Ramos (cell line): ENCODE data around the gene CRKL.

Experiments
- in situ Hi-C: fragments of 300-500 bp; cut with MboI; formaldehyde crosslinking; loops from one replicate; pipeline ENCODE4 v1.14.3; 2022; ENCODE audit warnings: low sequenced_read_pairs; ENCODE audit not compliant: unreplicated experiment

CRKL gene

DNA sequence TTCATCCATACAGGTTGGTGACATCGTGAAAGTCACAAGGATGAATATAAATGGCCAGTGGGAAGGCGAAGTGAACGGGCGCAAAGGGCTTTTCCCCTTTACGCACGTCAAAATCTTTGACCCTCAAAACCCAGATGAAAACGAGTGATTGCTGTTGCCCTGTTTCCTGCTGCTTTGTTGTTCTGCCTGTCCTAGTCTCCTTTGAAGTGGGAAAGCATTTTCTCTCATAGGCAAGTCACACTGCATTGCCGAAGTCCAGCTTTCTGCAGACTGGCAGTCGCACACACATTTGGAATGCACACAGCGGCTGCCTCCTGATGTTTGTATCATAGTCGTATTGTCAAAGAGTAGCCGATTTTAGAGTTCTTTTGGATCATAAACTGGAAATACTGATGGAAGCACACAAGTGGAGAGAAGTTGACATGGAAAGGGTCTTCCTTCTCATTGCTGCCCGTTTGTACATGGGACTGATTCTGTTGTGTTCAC lies 32.5 kb downstream of the CRKL start:
- in situ Hi-C loops: no loop called here

DNA sequence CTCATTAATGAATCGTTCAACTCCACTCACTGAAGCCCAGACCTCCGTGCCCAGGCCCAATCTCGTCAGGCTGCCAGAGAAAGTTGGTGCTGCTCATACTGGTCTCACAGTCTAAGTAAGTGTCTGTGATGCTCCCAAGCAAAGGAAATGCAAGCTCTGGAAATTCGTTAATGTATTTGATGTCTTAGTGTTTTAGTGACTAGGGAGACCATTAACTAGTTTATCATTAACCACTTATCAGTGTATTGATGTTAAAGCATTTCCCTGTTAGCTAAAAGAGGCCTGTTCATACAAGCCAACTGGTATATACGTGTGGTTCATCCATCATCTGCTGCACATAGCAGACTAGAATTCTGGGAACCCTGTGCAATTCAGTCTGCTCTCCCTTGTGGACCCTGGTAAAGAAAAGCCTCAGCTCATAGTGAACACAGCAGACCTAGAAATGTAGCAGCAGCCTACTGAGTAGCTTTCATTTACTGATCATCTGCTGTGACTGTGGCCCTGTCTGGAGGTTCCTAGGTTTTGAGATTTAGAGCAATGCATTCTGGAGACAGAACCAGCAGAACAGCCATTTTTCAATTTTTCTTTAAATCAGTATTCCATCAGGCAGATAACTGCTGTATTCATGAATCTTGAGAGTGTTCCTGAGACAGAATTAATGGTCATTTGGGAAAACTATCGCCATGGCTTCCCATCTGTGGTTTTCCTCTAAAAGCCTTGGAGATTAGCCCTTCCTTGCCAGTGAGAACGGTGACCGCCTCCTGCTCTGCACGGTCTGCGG lies 34.1 kb downstream of the CRKL start:
- in situ Hi-C loops: no loop called here

DNA sequence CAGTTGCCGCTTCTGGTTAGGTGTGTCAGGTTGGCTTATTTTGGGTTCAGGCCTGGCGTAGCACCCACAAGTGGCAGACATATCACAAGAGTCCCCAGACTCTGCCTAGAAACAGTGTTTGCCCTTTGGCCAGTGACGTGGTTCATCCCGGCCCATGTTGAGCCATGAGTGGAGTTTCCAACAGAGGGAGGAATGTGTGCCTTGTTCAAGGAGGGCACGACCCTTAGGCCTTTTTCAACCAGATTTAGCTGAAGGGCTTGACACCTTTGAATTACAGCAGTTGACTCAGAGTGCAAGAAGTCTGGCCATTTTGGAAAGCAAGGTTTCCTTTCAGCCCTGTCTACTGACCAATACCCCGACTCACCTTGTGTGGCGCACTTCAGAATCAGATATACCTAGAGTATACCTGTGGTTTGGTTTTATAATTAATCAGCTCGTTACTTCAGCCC lies 34.7 kb downstream of the CRKL start:
- in situ Hi-C loops: no loop called here

DNA sequence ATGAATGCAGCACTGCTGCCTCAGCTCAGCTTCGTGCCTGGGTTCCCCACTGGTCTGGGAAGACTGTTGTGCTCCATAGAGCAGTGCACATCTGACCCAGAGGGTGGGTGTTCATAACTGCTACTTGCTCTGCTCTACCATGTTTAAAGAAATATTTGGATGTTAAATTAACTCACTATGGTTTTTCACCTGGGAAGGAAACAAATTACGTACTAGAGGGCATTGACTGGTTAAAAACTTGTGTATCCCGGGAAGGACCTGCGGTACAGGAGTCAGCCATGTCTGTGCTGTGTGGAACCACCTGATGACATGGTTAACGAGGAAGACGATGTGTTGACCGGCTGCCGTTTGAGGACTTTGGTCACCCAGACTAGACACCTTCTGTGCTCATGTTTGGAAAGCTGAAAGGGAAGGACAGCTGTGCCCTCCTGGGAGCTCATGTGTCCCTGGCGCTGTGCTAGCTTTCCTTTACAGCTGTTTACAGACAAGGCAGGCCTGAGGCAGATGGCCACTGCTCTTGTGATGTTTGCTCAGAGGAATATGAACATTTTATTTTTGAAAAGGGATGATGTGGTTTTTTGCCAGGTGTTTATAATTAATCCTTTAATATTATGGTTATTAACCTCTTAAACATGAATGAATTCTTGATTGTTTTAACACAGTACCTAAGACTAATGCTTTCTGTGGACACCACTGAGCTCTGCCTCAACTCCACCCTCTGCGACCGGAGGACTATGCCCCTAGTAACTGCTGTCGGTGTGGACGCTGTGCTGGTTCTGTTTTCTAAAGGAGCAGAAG lies 35.5 kb downstream of the CRKL start:
- in situ Hi-C loops: no loop called here

DNA sequence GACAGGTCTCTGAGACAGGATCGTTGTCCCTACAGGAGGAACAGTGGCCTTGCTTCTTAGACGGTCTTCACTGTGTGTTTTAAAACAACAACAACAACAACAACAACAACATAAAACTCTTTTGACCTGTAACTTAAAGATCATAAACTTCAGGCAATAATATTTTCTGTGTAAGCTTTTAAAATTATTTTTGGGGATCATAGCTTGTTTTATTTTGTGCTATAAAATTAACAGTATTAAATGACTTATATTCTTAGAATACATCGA lies 36.1 kb downstream of the CRKL start:
- in situ Hi-C loops: no loop called here

DNA sequence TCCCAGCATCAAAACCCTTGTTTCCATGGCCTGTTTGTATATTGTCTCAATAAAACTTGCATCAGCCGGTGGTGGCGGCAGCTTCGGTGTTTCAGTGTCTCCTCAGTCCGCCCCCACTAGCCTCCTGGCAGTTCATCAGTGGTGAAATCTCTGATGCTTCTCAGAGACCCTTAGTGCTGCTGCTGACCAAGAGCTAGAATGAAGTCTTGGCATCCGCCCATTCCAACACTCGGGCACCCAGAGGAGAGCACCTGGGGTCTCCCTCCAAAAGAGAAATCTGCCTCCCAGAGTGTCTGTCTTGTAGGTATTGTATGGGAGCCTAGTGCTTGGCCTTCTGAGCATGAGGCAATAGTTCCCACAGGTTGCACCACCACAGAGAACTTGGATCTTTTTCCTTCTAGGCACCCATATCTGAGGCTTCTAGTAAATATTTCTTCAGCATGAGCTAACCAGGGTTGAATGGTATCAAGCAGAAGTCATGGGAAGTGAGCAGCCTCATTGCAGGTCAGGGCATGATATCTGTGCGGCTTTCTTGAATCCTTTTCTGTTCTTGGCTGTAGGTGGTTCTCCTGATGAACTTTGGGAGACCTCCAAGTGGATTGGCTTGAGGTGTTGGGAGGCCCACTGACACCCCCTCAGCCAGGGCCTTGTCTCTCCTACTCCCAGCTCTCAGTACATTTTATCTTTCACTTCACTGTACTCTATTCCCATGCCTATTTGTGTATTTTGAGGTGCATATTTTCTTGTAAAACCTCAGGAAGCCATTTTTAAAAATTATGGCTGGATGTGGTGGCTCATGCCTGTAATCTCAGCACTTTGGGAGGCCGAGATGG lies 36.7 kb downstream of the CRKL start:
- in situ Hi-C loops: no loop called here

DNA sequence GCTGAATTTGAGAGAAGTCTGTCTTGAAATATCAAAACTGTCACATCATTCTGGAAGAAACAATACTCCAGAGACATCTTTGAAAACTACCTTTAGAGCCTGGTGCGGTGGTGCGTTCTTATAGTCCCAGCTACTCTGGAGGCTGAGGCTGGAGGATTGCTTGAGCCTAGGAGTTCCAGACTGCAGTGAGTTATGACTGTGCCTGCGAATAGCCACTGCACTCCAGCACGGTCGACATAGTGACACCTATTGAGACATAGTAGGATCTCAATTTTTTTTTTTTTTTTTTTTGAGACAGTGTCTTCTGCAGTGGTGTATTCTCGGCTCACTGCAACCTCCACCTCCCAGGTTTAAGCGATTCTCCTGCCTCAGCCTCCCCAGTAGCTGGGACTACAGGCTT lies 38.3 kb downstream of the CRKL start:
- in situ Hi-C loops: no loop called here

DNA sequence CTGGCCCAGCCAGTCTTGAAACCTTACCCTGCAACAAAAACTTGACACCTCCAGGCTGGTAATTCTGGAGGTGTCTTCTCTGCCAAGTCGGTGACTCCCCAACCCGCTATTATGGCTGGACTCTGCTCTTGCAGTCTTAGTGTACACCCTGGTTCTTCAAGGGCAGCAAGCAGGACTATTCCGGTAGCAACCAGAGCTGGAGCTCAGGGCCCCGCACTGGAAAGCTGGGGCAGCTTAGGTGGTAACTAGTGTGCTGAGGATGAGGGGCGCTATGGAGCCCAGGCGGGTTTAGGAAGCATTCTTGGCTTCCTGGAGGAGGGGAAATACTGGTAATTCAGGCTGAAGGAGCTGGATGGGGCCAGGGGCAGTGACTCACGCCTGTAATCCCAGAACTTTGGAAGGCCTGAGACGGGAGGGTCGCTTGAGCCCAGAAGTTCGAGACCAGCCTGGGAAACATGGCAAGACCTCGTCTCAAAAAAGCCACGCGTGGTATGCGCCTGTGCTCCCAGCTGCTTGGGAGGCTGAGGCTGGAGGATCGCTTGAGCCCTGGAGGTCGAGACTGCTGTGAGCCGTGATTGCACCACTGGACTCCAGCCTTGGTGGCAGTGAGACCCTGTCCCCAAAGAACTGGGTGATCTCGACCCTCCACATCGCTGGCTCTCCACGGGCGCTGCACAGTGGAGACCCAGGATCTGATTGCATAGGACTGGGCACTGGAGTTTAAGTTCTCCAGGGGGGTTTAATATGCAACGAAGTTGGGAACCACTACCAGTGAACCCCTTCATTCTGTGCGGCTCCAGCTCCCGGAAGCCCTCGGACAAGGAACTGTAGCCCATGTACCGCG lies 39.3 kb downstream of the CRKL start:
- in situ Hi-C loops: no loop called here

DNA sequence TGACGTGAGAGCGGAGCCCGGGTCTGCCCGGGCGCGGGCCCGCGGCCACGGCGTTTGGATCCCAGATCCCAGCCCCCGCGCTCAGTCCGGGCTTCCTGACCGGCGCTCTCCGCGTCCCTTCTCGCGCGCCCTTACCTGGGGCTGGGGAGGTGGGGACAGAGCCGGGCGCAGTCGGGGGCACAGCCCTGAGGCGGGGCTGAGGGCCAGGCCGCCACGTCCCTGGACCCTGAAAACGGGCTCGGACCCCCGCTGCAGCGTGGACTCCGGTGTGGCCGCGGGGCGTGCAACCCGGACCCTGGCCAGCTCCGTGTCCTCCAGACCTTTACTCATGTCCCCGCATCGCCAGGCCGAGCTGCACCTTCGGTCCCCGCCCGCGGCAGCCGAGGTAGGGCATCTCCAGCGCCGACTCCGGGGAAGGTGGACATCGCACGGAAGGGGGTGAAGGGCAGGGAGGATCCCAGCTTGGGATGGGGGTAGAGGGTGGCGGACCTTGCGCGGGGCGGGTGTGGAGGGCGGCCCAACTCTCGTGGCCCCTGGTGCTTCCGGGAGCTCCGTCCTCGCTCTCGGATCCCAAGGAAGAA lies 40.0 kb downstream of the CRKL start:
- in situ Hi-C loops: no loop called here

DNA sequence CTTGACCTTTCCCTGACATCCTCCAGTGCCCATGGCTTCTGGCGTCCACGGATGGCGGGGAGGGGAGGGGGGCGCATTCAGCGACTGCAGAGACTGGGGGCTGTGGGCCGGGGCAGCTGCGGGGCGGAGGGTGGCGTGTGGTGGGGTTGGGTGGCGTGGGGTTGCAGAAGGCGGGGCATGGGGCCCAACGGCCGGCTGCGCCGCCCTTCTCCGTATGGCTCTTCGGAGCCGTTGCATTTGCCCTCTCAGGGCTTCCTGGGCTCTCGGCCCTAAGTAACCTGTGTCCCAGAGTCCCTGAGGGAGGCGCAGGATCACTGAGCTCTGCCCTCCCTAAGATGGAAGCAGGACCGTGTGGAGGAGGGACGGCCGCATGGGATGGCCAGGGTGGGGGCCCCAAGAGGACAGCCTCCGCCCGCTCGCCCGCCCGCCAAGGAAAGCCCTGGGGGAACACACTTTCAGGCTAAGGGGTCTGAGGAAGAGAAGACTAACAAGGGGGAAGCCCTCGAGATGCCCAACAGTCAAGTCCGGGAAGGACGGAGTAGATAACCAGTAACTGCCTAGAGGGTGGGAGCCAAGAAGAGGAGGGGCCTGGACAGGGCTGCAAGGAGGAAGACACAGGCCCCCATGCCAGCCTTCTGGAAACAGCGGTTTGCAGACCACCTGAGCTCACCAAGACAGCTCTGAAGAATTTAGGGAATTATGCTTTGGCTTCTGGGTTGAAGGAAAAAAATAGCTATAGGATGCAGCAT lies 40.6 kb downstream of the CRKL start:
- in situ Hi-C loops: no loop called here

DNA sequence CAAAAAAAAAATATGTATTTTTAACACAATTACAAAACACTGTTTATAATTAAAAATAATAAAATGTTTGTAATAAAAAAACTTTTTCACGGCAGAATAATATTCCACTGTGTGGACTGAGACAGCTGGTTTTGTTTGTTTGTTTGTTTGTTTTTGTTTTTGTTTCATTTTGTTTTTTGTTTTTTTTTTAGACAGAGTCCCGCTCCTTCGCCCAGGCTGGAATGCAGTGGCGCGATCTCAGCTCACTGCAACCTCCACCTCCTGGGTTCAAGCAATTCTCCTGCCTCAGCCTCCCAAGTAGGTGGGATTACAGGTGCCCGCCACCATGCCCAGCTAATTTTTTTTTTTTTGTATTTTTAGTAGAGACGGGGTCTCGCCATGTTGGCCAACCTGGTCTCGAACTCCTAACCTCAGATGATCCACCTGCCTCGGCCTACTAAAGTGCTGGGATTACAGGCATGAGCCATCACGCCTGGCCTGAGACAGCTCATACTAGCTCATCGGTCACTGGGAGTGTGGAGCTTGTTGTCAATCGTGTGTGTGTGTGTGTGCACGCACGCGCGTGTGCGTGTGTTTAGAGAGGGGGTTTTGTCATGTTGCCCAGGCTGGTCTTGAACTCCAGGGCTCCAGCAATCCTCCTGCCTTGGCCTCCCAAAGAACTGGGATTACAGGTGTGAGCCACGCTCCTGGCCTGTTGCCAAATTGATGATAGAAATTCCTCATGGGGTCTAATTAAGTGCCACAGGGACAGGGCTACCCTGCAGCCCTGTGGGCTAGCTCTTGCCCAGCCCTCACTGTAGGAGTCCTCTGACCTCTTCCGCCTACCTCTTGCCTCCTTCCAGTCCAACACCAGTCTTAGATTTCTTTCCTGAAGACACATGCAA lies 42.6 kb downstream of the CRKL start:
- in situ Hi-C loops: no loop called here

DNA sequence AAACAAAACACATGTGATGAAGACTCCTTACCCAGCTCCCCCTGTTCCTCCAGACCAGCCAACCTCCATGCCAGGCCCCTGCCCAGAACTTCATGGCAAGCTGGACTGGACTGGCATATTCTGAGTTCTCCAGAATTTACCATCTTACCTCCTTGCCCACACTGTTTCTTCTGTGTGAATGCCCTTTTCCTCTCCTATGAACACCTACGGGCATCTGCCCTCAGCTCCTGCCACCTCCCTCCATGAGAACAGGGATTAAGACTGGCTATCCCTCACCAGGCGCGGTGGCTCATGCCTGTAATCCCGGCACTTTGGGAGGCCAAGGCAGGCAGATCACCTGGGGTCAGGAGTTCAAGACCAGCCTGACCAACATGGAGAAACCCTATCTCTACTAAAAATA lies 43.4 kb downstream of the CRKL start:
- in situ Hi-C loops: no loop called here

DNA sequence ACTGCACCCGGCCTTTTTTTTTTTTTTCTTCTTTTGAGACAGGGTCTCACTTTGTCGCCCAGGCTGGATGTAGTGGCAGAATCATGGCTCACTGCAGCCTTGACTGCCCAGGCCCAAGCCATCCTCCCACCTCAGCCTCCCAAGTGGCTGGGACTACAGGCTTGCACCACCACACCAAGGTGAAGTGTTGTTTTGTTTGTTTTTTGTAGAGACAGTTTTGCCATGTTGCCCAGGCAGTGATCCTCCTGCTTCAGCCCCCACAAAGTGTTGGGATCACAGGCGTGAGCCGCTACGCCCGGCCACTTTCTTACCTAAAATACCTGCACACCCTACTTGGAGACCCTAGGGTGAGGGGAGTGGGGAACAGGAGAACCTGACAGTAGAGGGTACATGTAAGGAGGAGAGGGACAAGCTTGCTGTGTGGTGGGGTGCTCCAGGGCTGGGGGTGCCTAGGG lies 45.3 kb downstream of the CRKL start:
- in situ Hi-C loops: no loop called here

DNA sequence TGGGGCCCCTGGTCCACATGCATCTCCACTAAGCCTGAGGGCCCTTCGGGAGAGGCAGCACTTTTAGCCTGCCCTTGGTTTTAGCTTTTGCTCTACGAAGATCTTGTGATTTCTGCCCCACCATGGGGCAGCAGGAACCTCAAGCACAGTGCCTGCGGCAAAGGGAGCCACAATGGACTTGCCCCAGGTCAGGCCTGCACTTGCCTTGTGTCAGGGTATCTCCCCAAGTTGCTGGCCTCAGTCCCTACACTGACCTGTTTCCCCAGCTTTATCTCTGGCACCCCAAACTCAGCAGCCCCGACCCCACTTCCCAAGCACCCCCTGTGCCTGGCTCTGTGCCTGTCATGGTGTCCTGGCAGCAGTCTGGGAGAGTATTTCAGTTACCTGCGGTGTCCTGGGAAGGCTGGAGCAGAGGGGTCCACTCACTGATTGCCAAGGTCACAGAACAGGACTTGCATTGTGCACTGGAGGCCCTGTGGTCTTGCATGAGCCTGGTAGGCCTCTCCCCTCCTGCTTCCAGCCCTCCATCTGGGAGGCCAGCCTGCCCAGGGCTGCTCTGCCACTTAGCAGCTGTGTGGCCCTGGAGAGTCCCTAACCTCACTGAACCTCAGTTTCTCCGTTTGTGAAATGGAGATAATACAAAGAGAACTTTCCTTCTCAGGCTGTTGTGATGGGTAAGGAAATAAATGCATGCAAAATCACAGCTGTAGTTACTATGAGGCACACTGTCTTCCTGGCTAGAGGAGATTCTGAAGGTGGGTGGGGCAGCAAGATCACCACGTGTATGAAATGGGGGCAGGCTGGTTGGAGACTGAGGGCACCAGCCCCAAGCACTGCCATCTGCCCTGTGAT lies 46.2 kb downstream of the CRKL start:
- in situ Hi-C loops: no loop called here

DNA sequence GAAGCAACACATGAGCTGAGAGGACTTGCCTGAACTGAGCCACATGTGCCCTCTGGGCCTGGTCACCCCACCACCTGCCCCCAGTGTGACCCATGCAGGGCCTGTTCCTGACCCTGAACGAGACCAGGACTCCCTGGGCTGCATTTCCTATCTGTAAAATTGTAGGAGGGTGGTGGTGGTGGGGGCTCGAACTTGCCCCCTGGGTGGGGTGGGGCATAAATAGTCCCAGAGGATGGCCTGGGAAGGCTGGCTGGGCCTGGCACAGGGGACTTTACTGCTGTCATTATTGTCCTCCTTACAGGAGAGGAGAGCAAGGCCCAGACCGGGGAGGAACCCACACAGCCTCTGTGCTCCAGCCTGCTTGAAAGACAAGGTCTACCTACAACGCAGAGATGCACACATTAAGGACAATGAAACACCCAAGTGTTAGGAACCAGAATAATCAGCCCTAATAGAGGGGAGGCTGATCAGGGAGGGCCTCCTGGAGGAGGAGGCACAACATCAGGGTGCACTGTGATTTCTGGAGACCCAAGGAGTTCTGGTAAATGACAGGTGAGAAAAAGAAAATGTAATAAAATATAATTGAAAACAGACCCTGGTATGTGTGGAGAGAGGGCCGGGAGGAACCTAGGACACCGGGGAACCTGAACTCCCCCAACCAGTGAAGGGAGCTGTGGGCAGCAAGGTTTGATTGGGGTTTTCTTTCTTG lies 47.0 kb downstream of the CRKL start:
- in situ Hi-C loops: no loop called here

DNA sequence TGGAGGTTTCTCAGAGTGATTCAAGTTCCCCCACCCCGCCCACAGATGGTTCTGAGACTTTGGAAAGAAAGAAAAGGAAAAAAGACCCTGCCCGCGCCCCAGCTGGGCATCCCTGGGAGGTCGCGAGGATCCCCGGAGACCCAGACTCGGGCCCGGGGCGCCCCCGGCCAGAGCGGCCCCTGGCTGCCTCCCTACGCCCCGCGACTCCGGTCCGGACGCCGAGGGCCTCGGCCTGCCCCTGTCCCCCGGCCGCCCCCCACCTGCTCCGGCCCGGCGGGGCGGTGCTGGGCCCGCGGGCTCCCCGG lies 47.5 kb downstream of the CRKL start:
- in situ Hi-C loops: no loop called here
